Immature natural killer cell (primary cell): ENCODE measurements around the gene LEMD1. TPM values are rescaled to one million over a fixed set of nuclear protein-coding genes. Genes with fewer than 3 reads are reported as not detected.
"Not testable (repeated sequence)": the region's sequence is repeated elsewhere in the genome, so short reads cannot be mapped to it uniquely, and the experiment has no call there.

Experiments
- DNase-seq, 3 donors: peaks; one replicate each; pipeline ENCODE4 v3.0.0; 2022; ENCODE audit warnings: mixed read lengths in 1 of 3
- H3K27ac Mint-ChIP-seq, 6 donors: one replicate each; pipeline ENCODE4 v1.8.0; 2020; ENCODE audit warnings: mixed read lengths in 6 of 6, mild to moderate bottlenecking in 5 of 6, inconsistent platforms in 4 of 6, moderate library complexity in 3 of 6
- H3K27me3 Mint-ChIP-seq, 3 donors: one replicate each; pipeline ENCODE4 v1.8.0; 2020 to 2021; ENCODE audit warnings: low read depth in 3 of 3, mild to moderate bottlenecking in 3 of 3, mixed read lengths in 3 of 3, moderate library complexity in 3 of 3, inconsistent platforms in 1 of 3
- H3K36me3 Mint-ChIP-seq, 3 donors: one replicate each; pipeline ENCODE4 v1.8.0; 2020; ENCODE audit warnings: mixed read lengths in 3 of 3, inconsistent platforms in 2 of 3, mild to moderate bottlenecking in 2 of 3
- H3K4me1 Mint-ChIP-seq, 2 donors: one replicate each; pipeline ENCODE4 v1.8.0; 2020; ENCODE audit warnings: inconsistent platforms in 2 of 2, mild to moderate bottlenecking in 2 of 2, mixed read lengths in 2 of 2, moderate library complexity in 1 of 2
- H3K4me3 Mint-ChIP-seq, 5 donors: one replicate each; pipeline ENCODE4 v1.8.0; 2020; ENCODE audit warnings: mild to moderate bottlenecking in 5 of 5, mixed read lengths in 5 of 5, inconsistent platforms in 3 of 5, moderate library complexity in 3 of 5
- H3K9me3 Mint-ChIP-seq, 6 donors: one replicate each; pipeline ENCODE4 v1.8.0; 2020; ENCODE audit warnings: mild to moderate bottlenecking in 6 of 6, mixed read lengths in 6 of 6, inconsistent platforms in 4 of 6, moderate library complexity in 3 of 6
- polyA plus RNA-seq, 3 donors: library from polyadenylated mRNA; unstranded; fragments of 300-500 nt; fragmentation: Illumina TruSeq; gene quantifications; one replicate each; pipeline ENCODE4 v1.2.3, GENCODE V29; 2021

LEMD1 gene
- polyA plus RNA-seq, 3 donors from 2014 or later = not detected

DNA sequence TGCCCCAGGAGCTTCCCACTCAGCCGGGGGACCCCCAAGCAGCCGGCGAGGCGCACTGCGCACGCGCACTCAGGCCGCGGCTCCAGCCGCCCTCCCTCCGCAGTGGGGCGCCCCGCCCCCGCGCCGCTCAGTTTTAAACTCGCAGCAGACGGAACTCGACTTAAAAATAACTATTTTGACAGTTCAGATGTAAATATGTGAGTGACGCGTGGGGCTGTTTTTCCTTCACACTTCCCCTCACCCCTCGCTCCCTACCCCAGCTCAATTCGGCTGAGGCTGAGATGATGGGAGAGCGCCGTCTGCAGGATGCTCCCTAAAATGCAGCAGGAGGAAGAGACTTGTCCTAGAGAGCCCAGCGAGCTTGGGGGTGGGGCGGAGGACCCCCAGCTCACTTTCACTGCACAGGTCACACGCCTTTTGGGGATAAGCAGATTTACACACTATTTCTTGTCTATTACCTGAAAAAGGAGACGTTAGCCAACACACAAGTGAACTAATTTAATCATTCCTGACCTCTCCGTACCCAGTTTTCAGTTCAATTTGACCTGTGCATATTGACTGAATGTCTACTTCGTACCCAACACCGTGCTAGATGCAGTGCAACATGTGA lies 8.9 kb upstream of the LEMD1 start:
- Mint-ChIP-seq H3K27me3 (peaks cover 9 to 11% (median 11%) of the 10 kb centered on the region in 3 donors), H3K36me3 (no peaks in the 10 kb centered on the region), H3K4me3 (peak overlapping the region; percentile 80 to 90 (median 89)), H3K27ac (peak overlapping the region in 3 of 6 donors; percentile 42 to 81 (median 71)), H3K4me1 (peaks cover 12 to 18% of the 10 kb centered on the region in 2 donors), H3K9me3 (no peaks in the 10 kb centered on the region)
- peak; percentile 50 to 59 (median 57) for DNase-seq

DNA sequence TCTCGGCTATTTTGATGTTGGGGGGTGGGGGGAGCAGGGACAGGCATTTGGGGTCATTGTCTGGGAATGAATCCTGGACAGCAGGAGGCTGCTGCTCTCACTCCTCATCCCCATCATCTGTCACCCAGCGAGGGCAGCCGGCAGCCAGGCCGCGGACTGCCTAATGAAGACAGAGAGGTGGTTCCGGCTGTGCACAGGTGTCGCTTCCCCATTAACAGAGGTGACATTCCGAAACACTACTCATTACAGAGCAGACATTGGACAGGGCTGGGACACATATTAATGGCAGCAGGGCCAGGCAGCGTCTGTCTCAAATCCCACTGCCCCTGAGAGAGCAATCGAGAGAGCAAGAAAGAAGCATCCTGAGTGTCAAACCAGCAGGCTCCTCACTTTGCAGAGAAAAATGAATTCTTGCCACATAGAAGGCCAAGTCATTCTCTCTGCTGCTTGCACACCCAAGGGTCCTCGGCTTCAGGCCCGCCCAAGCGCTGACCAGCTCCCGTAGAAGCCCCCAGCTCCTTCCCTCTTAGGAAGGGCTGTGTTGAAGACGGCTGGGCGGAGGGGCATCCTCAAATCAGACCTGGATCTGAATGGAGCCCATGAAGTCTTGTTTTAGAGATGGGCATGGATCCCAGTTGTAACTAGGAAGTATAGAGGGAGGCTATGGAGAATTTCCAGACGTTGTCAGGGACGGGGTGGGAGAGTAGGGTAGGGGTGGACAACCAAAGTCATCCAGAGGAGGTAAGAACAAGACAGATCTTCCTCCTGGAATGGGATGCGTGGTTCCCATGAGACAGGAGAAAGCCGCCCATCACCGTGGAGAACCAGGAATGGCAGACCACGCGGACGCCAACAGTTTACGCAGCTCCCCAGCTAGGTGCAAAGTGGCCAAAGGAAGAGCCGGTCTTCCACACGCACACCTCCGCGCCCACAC lies 8.2 kb upstream of the LEMD1 start:
- Mint-ChIP-seq H3K27me3 (peaks cover 5 to 11% (median 11%) of the 10 kb centered on the region in 3 donors), H3K36me3 (no peaks in the 10 kb centered on the region), H3K4me3 (peak overlapping the region; percentile 71 to 90 (median 87)), H3K27ac (peak overlapping the region in 2 of 6 donors; percentile 36 to 64), H3K4me1 (peaks cover 12 to 18% of the 10 kb centered on the region in 2 donors), H3K9me3 (no peaks in the 10 kb centered on the region)
- no peak for DNase-seq

DNA sequence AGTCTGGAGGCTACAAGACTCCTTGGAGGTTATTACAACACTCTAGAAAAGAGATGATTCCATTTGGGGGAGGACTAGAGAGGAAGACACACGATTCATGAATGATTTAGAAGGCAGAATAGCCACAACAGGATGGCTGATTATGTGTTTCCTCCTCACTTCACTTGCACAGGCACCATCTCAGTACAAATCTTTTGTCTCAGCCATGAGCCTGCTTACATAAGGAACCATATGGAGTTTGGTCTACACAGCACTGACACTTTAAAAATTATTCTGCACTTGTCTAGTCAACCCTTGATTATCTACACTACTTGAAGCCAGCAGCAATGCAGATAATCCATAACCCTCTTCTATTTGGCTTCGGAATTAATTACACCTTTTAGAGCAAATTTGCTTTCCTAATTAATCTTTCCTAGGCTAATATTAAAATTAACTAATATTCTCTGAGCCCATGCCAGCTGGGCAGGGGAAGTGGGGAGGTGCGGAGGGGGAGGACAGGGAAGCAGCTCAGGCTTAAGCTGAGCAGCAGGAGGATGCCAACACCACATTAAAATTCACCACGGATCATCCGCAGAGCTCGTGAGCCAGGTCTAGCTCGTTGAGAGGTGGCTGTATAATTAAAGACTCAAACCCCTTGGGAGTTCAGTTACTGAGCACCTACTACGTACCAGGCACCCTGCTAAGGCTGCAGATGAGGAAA lies 3.2 kb upstream of the LEMD1 start:
- Mint-ChIP-seq H3K27ac (no peak overlapping the region), H3K9me3 (no peaks in the 10 kb centered on the region), H3K4me3 (no peak overlapping the region), H3K4me1 (peaks cover 2 to 5% of the 10 kb centered on the region in 2 donors), H3K36me3 (no peaks in the 10 kb centered on the region), H3K27me3 (peaks cover 0 to 4% (median 0%) of the 10 kb centered on the region in 3 donors)
- no peak for DNase-seq

DNA sequence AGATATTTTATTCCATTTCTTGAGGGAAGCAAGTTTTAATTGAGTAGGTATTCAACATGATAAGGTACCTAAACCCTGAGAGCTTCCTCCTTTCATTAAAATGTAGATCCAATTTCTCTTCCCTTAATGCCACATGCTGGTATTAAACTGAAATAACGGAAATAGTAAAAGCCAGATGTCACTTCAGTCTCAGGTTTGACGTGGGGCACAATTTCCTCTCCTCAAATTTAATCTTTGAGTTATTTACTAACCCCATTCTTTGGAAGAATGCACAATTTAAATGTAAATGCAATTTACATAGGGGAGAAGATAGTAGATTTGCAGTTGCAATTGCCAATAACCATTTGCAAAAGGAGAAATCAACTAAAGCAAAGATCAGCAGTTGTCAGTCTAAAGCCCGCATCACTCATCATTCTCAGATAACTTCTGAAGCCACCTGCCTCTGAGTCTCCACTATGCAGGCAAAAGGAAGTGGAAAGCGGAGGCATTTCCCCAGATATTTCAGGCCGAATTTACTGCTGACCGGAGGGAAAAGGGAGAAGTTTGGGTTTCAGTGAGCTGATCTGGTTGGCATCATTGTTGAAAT lies 2.1 kb upstream of the LEMD1 start:
- DNase-seq = no peak
- H3K27me3 Mint-ChIP-seq = peaks cover 0 to 4% (median 0%) of the 10 kb centered on the region in 3 donors
- H3K36me3 Mint-ChIP-seq = no peaks in the 10 kb centered on the region
- H3K9me3 Mint-ChIP-seq = no peaks in the 10 kb centered on the region
- no peak overlapping the region for H3K27ac Mint-ChIP-seq
- H3K4me1 Mint-ChIP-seq = no peaks in the 10 kb centered on the region
- no peak overlapping the region for H3K4me3 Mint-ChIP-seq

DNA sequence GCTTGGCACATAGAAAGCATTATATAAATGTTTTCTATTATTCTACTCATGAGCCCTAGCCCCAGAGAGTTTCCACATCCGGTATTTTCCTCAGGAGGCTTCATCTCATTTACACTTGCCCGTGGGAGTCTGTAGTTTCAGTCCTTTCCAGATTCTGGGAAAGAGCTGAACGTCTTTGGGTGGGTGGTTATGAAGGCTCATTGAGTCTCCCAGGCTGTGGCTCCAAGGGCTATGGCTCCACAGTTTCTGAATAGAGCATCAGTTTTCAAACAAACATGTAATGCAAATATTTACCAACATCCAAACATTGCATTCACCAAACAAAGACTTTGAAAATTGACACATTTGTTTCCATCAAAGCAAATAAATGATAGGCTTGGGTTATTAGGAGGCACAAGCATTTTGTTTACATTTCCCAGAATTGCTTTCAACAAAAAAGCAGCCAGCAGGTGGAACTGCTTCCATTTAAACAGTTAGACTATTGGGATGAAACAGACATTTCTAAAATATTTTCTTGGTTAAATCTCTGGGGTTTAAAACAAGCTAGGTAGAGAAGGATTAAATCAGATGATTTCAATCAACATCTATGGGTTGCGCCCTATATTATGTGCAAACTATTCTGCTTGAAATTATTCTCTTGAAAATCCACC lies 1.3 kb upstream of the LEMD1 start:
- H3K27me3 Mint-ChIP-seq = peaks cover 0 to 4% (median 0%) of the 10 kb centered on the region in 3 donors
- H3K27ac Mint-ChIP-seq = no peak overlapping the region
- no peak overlapping the region for H3K4me3 Mint-ChIP-seq
- no peaks in the 10 kb centered on the region for H3K36me3 Mint-ChIP-seq
- H3K4me1 Mint-ChIP-seq = no peaks in the 10 kb centered on the region
- no peaks in the 10 kb centered on the region for H3K9me3 Mint-ChIP-seq
- no peak for DNase-seq

DNA sequence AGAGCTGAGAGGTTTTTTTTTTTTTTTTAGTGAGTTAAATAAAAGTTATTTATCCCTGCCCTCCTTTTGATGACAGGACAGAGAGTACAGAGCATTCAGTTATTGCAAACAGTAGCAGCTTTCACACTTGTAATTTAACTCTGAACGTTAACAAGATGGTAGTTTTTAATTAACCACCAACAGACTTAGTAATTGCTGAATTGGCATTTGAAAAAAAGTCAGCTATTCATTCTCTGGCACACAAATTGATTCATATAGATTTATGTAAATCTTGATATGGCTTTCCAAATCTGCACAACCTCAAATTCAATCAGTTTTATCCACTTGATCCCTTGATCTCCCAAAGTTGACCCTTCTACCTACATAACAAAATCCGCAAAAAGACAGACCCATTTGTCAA lies 918 bp downstream of the LEMD1 start:
- Mint-ChIP-seq H3K27ac (no peak overlapping the region), H3K27me3 (peaks cover 0 to 2% (median 1%) of the 10 kb centered on the region in 3 donors), H3K4me3 (no peak overlapping the region), H3K9me3 (no peaks in the 10 kb centered on the region), H3K4me1 (no peaks in the 10 kb centered on the region), H3K36me3 (no peaks in the 10 kb centered on the region)
- no peak for DNase-seq

DNA sequence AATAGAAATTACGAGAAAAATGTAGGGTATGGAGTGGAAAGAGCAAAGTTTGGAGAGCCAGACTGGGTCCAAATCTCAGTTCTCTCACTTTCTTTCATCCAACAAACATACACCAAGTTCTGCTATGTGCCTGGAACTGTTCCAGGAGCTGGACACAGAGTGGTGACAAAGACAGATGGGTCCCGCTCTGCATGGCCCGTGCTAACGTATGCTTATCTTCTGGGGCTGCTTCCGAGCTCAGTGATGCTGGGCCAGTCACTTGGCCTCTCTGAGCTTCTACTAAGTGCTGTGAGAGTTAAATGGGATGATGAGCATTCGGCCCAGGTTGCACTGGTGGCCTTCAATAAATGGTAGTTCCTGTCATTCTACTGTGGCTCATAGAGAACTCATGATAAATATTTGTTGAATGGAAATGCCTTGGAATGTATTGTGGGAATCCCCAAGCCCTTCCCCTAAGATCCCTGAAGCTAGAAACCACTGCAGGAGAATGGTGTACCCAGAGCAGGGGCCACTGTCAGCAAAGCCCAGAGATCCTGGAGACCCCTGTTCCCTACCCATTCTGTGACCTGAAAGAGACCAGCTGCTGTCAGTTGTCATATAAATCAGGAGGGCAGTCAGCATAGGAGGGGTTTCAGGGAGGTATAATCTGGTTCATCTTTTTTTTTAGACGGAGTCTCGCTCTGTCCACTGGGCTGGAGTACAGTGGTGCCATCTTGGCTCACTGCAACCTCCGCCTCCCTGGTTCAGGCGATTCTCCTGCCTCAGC lies 3.8 kb downstream of the LEMD1 start:
- H3K4me3 Mint-ChIP-seq = no peak overlapping the region
- no peak overlapping the region for H3K27ac Mint-ChIP-seq
- H3K27me3 Mint-ChIP-seq = peaks cover 0 to 2% (median 2%) of the 10 kb centered on the region in 3 donors
- no peaks in the 10 kb centered on the region for H3K9me3 Mint-ChIP-seq
- no peaks in the 10 kb centered on the region for H3K36me3 Mint-ChIP-seq
- no peaks in the 10 kb centered on the region for H3K4me1 Mint-ChIP-seq
- DNase-seq = no peak

DNA sequence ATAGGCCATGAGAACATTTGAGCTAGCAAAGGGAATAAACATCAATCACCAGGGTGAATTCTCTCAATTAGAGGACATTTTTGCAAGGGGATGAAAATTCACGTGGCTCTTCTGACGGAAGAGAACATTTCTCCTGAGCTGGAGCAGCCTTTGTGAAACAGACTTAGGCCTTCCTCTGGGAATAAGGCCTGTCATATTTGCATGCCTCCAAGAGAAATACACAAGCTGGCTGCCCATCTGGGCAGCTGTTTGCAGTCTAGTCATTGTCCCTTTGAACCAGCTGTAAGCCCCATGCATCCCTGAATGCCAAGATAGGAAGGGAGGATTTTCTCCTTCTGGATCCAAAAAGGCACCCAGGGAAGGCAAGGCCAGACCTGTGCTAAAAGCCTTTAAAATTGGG lies 5.5 kb downstream of the LEMD1 start:
- peaks cover 2% of the 10 kb centered on the region in 3 donors for H3K27me3 Mint-ChIP-seq
- no peak for DNase-seq
- no peaks in the 10 kb centered on the region for H3K9me3 Mint-ChIP-seq
- H3K4me3 Mint-ChIP-seq = no peak overlapping the region
- H3K27ac Mint-ChIP-seq = no peak overlapping the region
- no peaks in the 10 kb centered on the region for H3K36me3 Mint-ChIP-seq
- no peaks in the 10 kb centered on the region for H3K4me1 Mint-ChIP-seq

DNA sequence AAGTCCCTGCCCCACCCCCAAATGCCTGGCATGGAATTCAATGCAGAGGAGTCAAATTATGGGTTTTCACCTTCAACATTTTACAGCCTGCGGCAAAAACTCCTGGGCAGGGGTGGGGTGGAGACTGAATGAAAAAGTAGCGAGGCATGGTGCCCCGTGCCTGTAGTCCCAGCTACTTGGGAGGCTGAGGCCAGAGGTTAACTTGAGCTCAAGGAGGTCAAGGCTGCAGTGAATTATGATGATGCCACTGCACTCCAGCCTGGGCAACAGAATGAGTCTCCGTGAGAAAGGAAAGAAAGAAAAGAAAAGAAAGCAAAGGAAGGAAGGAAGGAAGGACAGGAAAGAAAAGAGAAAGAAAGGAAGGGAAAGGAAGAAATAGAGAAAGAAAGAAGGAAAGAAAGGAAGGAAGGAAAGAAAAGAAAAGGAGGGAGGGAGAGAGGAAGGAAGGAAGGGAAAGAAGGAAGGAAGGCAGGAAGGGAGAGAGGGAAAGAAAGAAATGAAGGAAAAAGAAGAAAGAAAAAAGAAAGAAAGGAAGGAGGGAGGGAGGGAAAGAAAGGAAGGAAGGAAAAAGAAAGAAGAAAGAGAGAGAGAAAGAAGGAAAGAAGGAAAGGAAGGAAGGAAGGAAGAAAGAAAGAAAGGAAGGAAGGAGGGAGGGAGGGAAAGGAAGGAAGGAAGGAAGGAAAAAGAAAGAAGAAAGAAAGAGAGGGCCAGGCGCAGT lies 11.1 kb downstream of the LEMD1 start:
- H3K27ac Mint-ChIP-seq = no peak overlapping the region
- no peak for DNase-seq
- no peaks in the 10 kb centered on the region for H3K4me1 Mint-ChIP-seq
- H3K4me3 Mint-ChIP-seq = no peak overlapping the region
- H3K36me3 Mint-ChIP-seq = no peaks in the 10 kb centered on the region
- no peaks in the 10 kb centered on the region for H3K9me3 Mint-ChIP-seq
- peaks cover 0 to 5% (median 2%) of the 10 kb centered on the region in 3 donors for H3K27me3 Mint-ChIP-seq

DNA sequence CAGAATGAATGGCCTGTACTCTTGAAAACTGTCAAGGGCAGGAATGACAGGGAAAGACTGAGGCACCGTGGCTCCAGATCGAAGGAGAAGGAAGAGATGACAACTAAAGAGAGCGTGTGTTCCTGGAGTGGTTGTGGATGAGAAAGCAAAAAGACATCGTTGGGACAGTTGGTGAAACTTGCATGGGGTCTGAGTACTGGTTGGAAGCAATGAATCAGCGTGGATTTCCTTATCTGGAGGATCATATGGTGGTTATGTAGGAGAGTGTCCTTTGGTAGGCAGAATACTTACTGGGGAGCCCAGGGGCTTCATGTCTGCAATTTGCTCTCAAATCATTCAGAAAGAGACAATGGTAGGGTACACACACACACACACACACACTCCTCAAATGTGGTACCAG lies 13.9 kb downstream of the LEMD1 start:
- Mint-ChIP-seq H3K27ac (no peak overlapping the region), H3K27me3 (peaks cover 0 to 5% (median 2%) of the 10 kb centered on the region in 3 donors), H3K4me1 (no peaks in the 10 kb centered on the region), H3K9me3 (no peaks in the 10 kb centered on the region), H3K36me3 (no peaks in the 10 kb centered on the region), H3K4me3 (no peak overlapping the region)
- no peak for DNase-seq

DNA sequence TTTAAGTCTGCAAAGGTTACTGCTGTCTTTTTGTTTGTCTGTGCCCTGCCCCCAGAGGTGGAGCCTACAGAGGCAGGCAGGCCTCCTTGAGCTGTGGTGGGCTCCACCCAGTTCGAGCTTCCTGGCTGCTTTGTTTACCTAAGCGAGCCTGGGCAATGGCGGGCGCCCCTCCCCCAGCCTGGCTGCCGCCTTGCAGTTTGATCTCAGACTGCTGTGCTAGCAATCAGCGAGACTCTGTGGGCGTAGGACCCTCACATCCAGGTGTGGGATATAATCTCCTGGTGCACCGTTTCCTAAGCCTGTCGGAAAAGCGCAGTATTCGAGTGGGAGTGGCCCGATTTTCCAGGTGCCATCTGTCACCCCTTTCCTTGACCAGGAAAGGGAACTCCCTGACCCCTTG lies 15.6 kb downstream of the LEMD1 start:
- H3K27me3 Mint-ChIP-seq, H3K36me3 Mint-ChIP-seq, DNase-seq, H3K9me3 Mint-ChIP-seq, H3K4me3 Mint-ChIP-seq, H3K4me1 Mint-ChIP-seq, H3K27ac Mint-ChIP-seq: not testable (repeated sequence)

DNA sequence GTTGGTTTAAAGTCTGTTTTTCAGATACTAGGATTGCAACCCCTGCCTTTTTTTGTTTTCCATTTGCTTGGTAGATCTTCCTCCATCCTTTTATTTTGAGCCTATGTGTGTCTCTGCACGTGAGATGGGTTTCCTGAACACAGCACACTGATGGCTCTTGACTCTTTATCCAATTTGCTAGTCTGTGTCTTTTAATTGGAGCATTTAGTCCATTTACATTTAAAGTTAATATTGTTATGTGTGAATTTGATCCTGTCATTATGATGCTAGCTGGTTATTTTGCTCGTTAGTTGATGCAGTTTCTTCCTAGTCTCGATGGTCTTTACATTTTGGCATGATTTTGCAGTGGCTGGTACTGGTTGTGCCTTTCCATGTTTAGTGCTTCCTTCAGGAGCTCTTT lies 17.4 kb downstream of the LEMD1 start:
- not testable (repeated sequence) for H3K9me3 Mint-ChIP-seq, H3K4me3 Mint-ChIP-seq, H3K36me3 Mint-ChIP-seq, H3K4me1 Mint-ChIP-seq, H3K27ac Mint-ChIP-seq, H3K27me3 Mint-ChIP-seq, DNase-seq
